IPS-NIHi11 (cell line): ENCODE data around the gene HIGD1A.
A peak's percentile ranks its signal among the peaks of the same experiment; 100 is the strongest.

ENCODE experiments used
- DNase-seq: peaks from one replicate; pipeline ENCODE4 v3.0.0; 2012; ENCODE audit warnings: mixed read lengths, low spot score

The HIGD1A gene

DNA sequence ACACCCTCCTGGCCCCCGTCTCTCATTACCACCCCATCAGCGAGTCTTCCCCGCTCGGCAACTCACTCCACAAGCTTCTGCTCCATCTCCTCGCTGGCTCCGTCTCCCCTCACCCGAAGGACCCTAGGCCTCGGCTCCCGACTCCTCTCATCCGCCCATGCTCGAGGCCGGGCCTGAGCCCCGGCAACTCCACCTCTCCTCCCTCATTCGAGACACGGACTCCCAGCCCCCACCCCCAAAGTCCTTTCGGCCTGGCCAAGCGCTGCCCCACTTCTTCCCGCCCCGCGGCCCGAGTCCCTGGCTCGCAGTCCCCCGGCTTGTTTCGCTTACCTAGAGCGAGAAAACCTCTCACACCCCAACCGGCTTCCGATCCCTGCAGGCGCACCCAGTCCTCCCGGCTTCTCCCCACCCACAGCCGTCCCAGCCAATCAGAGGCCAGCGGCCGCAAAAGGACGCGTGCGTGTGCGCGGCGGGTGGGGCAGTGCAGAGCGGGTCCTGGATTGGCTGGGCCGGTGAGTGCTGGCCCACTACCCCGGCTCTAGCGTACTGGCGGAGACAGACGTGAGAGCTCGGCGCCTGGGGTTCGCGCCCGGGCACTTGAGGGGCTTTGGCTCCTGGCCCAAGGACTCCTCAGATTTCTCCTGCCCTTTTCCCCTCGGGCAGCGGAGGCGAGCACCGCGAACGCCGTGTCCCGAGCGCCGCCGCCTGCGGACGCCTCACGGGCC, at the start of gene HIGD1A:
Gene HIGD1A, minus strand, starts transcription at position 385 of the 725 bp plus-strand sequence. CDS start 10,237 bp downstream, outside the sequence.
- DNase-seq, result peak; percentile 98

DNA sequence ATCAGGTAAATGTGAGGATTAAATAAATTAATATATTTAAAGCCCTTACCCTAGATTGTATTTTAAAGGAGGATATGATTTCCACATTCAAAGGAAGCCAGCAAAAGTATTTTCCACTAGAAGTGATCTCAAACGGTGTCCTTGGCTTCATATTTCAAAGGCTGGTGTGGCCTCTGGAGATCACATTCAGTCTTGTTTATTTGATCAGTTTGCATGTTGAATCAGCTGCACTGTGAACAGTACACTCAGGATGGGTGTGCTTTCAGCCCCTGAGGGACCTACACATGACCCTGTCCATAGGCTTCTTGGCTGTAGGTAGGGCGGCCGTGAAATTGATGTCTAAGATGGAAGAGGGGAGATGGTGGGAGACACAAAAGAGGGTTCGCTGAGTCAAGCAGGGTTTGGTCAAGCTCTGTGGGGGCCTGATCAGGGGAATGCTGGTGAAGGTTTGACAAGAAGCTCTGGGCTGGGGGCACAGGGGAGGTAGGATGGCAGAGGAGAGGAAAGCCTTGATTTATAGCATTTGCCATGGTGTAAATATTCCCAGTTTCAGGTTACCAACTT, 49.5 kb upstream of the HIGD1A start:
- DNase-seq, result no peak

DNA sequence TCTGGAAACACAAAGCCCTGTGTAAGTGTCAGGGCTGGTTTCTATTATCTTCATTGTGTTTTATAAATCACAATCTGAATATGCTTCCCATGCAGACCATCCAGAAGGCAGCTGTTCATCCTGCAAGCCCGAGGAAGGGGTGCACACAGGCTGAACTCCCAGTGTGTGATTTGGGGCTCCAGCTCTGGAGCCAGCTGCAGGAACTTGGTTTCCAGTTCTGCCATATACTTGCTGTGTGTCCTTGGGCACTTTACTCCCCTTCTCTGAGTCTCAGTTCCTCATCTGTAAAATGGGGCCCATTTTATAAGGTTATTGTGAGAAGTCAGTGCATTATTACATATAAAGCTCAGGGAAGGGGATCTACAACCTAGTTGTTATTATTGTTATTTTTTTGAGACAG, 48.8 kb upstream of the HIGD1A start:
- DNase-seq, result no peak

DNA sequence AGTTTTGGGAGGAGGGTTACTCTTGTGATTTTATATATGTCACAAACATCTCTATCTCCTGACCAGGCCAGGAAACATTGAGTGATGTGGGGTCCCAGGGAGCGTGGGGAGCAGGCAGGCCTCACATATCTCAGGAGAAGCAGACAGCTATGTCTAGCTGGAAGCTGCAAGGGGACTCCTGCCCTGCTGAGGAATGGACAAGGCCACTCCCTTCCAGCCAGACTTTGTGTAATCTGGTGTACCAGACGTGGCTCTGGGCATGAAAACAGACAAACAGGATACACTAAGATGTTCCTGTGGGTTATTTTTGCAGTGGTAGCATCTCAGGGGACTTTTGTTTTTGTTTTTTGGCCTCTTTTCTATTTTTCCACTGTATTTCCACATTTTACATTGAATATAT, 48.2 kb upstream of the HIGD1A start:
- DNase-seq, result no peak

DNA sequence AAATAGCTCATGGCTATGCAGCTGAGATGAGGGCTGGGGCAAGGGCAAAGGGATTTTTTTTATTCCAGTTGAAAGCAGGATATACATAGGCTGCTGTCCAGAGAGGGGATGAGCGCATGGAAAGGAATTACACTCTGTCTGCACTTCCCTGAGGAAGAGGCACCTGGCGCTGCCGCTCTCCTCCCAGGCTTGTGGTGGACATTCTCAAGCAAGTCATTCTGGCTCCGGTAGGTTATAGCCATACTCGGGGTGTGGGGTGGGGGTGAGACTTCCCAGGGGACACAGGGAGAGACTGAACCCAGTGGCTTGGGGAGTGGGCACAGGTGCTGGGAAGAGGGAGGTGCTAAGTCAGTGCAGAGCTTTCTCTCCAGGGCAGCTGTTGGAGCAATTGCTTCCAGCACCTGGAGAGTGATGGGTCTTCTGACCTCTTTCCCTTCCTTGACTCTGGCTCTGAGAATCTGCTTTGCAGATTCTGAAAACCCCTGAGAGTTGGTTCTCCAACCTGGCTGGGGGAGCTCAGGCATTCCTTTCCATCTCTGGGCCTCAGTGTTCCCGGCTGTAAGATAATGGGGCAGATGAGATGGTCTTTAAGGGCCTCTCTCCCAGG, 47.0 kb upstream of the HIGD1A start:
- DNase-seq, result no peak

DNA sequence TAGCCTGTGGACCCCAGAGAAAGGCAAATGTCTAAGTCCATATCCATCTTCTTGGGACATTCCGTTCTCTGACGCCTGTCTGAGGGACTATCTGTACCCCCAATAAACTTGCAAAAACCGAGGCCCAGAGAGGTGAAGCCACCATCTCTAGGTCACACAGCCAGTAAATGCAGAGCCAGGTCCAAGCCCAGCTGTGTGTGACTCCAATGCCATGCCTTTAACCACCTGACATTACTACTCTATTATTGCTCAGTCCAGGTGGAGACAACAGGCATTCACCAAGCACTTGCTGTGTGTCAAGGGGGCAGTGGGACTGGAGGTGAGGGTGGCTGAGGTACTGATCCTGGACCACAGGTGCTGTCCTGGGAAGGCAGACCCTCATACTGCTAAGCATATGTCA, 46.0 kb upstream of the HIGD1A start:
- DNase-seq, result no peak

DNA sequence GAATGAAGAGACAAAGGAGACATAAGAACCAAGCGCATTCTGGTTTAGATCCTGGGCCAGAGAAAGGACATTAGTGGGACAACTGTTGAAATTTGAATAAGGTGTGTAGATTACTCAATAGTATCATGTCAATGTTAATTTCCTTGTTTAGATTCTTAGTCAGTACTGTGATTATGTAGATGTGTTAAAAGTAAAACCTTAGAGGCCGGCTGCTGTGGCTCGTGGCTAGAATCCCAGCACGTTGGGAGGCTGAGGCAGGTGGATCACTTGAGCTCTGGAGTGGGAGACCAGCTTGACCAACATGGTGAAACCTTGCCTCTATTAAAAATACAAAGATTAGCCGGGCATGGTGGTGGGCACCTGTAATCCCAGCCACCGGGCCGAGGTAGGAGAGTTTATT, 44.7 kb upstream of the HIGD1A start:
- DNase-seq, result no peak

DNA sequence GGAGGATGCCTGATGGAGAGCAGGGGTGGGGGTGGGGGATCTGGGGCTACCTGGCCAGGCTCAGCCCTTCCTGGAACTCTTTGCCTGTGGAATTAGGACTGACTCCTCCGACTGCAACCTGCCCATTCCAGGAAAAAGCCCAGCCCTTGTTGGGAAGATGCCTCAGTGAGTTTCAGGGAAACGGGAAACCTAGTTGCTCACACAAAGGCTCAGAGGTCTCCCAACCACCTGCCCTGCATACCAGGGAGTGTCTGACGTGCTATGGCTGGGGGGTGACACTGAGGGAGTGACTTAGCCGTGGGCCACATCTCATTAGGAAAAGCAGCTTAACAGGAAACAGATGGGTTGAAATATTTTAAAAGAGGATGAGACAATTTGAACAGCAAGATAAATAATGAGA, 43.4 kb upstream of the HIGD1A start:
- DNase-seq, result no peak

DNA sequence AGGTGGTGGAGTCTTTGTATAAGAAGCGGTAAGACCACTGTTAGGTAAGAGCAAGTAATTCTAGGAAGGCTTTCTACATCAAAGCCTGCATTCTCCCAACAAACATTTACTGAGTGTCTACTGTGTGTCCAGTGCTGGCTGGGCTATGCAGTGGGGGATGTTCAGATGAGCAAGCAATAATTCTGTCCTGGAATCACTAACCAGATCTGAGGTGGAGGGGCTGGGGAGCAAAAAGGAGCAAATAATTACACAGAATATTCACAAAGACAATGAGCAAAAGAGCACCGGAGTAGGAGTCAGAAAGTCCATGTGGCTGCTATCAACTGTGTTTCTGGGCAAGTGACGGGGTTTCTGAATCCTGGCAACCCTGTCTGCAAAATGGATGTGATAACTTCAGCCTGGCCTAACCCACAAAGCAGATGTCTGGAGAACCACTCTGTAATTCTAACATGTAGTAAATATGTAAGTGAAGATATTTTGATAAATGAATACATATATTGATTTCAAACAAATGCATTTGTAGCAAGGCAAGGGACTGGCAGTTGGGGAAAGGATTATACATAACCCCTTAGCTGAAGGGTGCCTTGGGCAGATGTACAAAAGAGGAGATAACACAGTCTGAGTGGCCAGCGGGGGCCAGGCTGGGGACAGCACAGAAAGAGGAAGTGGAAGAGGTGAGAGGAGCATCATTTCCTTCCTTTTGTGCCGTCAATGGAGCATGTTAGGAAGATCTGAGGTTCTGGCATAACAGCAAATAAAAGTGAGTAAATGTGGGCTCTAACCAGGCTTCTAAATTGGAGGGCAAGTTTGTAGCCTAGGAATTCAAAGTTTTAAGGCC, 42.6 kb upstream of the HIGD1A start:
- DNase-seq, result no peak

DNA sequence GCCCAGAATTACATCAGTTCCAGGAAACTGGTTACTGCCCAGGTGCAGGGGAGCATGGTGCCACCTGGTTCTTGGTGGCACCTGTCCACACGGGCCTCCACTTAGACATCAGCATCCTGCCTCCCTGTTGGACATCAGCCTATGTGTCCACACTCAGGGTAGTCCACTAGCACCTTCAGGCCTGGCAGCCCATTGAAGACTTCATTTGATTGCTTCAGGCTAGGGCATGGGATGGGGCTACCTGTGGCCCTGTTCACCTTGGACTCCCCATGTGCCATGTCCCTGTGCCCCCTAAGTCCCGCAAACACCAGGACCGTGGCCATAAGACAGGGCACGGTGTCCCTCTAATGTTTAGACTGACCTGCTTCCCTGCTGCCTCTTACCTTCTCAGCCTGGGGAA, 40.5 kb upstream of the HIGD1A start:
- no peak for DNase-seq

DNA sequence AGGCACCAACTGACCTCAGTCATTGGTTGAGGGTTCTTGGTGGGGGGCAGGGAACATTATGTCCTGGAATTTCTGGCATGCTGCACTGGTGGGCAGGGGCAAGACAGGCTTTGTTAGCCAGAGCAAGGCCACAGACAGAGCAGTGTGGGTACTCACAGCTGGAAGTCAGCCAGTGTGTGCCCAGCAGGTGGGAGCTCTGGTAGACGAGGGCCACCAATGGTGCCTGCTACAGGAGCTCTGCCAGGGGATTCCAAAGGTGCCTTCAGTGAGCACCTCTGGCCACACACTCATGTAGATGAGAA, 40.1 kb upstream of the HIGD1A start:
- peak; percentile 38 for DNase-seq

DNA sequence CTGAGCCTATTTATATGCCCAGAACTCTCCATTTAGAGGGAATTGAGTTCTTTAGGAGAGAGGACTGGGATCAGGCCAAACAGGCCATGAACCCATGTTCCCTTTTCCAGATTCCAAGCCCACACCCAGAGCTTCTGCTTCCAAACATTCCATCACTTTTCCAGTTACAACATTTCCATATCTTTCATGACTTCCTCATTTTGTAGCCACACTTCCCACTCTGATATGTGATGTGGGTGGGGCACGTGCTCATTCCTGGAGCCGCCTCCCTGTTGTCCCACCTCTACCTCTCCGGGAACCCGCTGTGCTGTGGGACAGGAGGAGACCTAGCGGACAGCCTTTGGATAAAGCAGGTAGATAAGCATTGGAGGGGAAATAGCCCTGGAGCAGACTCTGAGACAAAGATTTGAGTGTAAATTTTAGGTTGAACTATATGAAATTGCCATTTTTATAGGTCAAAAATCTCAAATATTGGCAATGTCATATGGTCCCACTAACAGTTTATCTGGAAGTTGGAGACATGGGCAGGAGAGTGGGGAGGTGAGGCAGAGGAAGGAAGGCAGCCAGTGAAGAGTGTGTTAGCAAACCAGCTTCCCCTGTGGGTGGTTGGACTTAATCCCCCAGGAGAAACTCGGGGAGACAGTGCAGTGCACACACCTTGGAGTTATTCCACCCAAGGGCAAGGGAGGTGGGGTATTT, 39.6 kb upstream of the HIGD1A start:
- DNase-seq, result no peak

DNA sequence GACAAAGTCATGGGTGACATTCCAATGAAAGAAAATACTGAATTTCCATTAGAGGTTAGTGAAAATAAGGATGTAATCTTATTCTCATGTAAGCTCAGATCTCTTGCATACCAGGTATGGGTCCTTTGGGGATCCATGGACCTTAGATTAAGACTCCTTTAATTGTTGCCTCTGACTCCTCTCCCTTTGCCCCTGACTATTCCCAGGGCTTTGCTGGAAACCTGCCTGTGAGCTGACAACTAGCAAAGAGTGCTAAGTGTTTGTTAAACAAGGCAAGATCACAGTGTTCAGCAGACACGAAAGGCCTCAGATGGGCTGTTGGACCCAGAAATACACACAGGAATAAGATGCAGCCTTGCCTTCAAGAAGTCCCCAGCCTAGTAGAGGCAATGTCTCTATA, 37.0 kb upstream of the HIGD1A start:
- no peak for DNase-seq

DNA sequence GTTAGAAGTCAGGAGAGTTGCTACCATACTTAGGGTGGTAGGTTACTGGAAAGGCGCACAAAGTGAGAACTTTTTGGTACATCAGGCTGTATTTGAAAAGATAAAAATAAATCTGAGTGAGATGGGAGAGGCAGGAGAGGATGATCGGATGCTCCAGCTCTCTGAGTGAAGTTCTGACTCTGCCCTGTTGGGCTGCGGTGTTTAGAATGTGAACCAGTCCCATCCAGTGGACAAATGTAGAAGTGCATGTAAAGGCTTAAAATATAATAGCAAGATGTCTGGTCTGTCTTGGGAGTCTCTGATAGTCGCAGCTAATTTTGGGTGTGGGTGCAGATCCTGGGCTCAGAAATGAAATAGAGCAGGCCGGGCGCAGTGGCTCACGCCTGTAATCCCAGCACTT, 35.3 kb upstream of the HIGD1A start:
- DNase-seq, result peak; percentile 65

DNA sequence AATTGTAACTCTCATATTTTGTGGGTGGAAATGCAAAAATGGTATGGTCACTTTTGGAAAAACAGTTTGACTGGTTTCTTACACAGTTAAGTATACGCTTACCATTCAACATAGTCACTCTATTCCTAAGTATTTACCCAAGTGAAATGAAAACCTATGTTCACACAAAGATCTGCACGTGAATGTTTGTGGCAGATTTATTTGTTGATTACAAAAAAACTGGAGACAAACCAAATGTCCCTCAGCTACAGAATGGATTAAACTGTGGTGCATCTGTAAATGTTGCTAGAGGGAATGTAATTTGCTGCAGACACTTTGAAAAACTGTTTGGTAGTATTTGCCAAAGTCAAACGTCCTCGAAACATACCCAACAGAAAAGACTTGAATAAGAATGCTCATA, 34.3 kb upstream of the HIGD1A start:
- DNase-seq, result no peak

DNA sequence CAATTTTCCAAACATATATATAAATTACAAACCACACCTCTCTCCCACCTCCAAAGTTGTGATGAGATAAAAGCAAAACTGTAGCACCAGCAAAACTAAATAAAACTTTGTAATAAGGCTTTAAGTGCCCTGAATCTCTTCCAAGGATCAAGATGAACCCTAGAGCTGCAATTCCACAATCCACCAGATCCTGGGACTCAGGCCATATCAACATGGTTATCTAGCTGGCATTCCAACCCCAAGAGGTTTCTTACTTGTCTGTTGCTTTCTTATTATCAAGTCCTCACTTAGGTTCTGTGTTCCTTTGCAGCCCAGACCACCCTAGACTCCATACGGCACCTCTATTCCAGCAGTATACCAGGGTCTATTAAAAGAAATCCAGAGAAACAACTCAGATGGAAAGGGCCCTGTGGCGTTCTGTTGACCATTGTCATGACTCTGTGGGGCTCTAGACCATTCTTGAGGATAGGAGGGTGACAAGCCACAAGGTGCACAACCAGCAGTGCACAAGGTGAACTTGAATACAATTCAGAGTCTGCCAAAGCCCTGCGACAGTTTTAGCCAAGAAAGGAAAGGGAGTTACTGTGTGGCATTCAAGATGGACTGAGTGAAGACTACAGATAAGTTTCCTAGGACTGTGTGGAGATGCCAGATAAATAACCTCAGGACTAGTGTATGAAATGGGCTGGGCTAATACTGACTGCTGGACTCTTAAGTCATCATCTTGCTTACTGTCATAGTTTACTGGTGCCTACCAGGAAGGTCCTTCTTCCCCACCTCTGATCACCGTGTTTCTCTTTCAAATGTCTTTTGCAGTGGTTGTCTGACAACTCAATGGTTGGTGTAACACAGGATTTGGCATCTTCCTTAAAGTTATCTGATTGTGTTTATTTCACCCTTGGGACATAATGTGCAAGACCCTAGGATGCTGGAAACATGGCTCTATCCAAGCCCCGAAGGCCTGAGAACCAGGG, 32.1 kb upstream of the HIGD1A start:
- DNase-seq, result no peak

DNA sequence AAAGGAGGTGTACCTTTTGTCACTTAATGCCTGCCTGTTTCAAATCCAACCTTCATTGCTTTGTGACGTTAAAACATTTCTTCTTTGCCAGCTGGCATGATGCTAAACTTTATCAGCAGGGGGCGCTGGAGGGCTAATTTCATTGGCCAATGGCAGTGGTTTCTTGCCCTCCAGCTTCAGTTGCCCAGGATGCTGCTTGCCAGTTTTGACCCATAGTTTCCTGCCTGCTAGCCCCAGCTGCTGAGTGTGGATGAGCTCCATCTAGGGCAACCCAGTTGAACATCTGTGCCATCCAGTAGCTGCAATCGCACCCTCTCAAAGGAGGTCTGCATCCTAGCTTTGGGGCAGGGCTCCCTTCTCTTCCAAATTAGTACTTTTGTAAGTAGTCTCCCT, 27.0 kb upstream of the HIGD1A start:
- peak; percentile 86 for DNase-seq

DNA sequence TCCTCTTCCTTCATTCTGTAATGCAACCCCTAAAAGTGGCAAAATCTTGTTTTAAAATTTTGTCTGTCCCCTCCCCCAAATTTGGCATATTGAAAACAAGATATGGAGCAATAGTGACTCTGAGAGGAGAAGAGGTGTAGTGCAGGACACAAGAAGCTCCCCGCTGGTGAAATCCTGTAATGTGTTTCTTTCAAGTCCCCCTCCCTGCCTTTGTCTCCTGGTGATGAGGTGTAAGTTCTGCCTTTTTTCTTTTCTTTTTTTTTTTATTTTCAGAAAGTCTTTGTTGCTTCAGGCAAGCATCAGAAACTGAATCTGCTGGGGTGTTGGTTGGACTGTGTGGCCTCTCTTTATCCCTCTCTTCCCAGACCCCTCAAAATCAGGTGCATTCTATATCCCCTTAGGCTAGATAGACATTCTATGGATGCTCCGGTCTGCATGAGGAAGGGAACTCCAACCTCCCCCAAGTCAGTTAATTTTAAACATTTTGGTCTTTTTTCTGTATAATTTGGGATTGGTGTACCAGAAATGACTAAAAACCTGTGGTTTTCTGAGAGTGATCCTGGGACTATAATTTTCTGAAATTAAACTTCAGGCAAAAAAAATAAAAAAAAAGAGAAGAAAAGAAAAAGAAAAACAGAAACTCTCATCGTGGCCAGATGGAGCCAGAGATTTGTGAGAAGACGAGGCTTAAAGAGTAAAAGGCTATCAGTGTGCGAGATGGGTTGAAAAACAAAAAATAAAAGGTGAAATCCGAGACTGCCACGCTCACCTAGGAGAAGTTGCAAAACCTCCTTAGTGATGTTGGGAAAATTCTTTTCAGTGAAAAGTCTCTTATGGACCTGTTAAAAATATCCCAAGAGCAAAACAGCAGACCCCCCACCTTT, 26.4 kb upstream of the HIGD1A start:
- DNase-seq, result peak; percentile 65

DNA sequence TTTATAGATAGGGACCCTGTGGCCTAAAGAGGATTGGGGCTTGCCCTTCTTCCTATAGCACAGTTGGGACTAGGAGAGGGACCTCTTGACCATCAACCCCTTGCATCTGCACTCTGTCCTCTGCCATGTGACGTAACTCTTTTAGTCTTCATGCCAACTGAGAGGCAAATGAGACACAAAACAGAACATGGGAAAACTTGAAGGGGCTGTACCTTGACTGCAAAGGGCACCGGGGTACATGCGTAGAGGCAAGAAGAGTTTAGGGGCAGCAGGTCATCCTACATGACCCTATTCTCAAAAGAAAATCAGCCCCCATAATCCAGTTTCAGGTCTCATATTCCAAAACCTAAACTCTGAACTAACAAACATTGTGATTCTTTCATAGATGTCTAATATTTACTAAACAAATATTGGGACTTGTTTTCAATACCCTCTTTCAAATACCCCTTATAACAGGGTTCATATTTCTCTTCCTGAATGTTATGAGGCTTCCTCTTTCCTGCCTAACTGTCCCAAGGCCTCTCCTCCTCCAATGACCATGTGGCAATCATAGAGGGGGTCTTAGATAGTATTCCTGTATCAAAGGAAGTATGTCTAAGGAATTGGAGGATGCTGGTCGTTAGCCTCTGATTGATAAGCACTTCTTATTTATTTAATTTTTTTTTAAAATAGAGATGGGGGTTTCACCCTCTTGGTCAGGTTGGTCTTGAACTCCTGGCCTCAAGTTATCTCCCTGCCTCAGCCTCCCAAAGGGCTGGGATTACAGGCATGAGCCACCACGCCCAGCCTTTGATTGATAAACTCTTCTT, 25.5 kb upstream of the HIGD1A start:
- no peak for DNase-seq
